ENCODE data around the gene LY6G5C. TPM values are rescaled to one million over a fixed set of nuclear protein-coding genes. Genes with fewer than 3 reads are reported as not detected.

Gene LY6G5C
- total RNA-seq, 2 experiments from 2014 or later = 3.5 to 4.6 TPM

DNA sequence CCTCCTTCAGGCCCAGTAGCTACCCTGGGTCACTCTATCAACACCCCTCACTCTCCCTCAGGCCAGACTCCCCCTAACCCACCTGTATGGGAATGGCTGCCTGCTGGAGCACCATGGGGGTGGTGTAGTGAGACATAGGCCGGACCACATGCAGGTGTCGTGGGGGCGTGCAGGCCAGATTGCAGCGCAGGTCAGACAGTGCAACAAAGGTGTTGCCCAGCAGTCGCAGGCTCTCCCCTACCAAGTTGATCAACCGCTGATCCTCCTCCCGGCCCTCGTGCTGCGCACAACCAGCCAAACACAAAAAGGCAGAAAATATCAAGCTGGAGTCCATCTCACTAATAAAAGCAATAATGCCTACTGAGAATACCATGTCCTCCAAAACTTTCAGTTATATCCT, 35.5 kb downstream of the LY6G5C start:
- Mint-ChIP-seq H3K4me1 (peaks cover 17% of the 10 kb centered on the region), H3K4me3 (no peak overlapping the region), H3K36me3 (peaks cover 23% of the 10 kb centered on the region), H3K27ac (peak overlapping the region; percentile 47), H3K9me3 (no peaks in the 10 kb centered on the region), H3K27me3 (no peaks in the 10 kb centered on the region)
- no peak for DNase-seq
- no peak for ATAC-seq (ENCODE audit: low read depth)
- POLR2A ChIA-PET = no interaction called here

DNA sequence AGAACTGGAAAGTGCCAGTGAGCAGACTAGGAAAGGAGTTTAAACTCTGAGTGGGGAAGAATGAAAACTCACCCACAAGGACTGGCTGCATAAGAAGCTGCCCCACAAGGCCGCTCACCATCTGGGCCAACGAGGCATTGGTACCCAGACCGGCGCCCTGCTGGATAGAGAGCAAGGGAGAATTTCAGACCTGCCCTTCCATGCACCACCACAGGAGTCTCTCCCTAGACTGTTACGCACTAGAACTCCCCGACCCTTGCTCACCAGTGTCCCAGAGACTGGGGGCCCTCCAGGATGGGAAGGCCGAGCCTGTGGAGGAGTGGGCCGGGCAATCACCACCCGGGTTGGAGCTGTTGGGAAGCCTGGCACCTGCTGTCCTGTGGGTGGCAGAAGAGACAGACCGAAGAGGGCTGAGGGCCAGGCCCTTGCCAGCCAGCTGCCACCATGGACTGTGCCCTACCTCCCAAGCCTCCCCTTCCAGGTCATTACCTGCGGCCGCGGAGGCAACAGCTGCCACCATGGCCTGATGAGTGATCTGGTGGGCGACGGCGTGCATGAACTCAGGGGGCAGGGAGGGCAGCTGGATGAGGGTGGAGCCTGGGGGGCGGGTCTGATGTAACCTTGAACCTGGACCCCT, 36.9 kb downstream of the LY6G5C start:
- Mint-ChIP-seq H3K27ac (no peak overlapping the region), H3K36me3 (peaks cover 18% of the 10 kb centered on the region), H3K4me3 (no peak overlapping the region), H3K9me3 (no peaks in the 10 kb centered on the region), H3K27me3 (no peaks in the 10 kb centered on the region), H3K4me1 (peaks cover 16% of the 10 kb centered on the region)
- POLR2A ChIA-PET = interaction anchor here (0.7 to 0.8 kb wide), 2 partner anchors 21 to 177 kb away, joined by 3 read pairs; no protein-coding TSS in a partner anchor
- no peak for ATAC-seq (ENCODE audit: low read depth)
- no peak for DNase-seq

DNA sequence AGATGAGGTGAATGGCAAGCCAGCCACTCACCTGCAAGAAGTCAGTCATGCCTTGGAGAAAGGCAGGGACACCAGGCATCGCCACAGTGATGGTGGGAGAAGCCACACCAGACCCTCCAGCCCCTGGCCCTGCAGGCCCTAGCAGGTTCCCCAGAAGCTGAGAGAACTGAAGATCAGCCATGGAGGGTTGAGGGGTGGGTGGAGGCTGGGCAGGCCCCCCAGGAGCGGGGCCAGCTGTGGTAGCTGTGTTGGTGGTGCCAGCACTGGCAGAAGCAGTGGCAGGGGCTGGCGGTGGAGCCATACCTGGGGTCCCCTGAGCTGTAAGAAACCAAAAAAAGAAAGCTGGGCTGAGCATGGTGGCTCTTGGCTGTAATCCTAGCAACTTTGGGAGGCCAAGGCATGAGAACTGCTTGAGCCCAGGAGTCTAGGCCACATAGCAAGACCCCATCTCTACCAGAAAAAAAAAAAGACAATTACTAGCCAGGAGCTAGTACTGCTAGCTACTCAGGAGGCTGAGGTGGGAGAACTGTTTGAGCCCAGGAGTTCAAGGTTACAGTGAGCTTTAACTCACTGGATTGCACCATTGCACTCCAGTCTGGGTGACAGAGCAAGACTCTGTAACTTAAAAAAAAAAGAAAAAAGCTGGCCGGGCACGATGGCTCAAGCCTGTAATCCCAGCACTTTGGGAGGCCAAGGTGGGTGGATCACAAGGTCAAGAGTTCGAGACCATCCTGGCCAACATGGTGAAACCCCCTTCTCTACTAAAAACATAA, 37.9 kb downstream of the LY6G5C start:
- no peaks in the 10 kb centered on the region for H3K27me3 Mint-ChIP-seq
- ATAC-seq (ENCODE audit: low read depth) (no peak), DNase-seq (no peak)
- H3K9me3 Mint-ChIP-seq = no peaks in the 10 kb centered on the region
- no peak overlapping the region for H3K4me3 Mint-ChIP-seq
- POLR2A ChIA-PET = interaction anchor here (1.3 kb wide), 1 partner anchor 9 kb away, joined by 7 read pairs; no protein-coding TSS in a partner anchor
- peaks cover 17% of the 10 kb centered on the region for H3K36me3 Mint-ChIP-seq
- peak overlapping the region; percentile 21 for H3K27ac Mint-ChIP-seq
- peaks cover 13% of the 10 kb centered on the region for H3K4me1 Mint-ChIP-seq

DNA sequence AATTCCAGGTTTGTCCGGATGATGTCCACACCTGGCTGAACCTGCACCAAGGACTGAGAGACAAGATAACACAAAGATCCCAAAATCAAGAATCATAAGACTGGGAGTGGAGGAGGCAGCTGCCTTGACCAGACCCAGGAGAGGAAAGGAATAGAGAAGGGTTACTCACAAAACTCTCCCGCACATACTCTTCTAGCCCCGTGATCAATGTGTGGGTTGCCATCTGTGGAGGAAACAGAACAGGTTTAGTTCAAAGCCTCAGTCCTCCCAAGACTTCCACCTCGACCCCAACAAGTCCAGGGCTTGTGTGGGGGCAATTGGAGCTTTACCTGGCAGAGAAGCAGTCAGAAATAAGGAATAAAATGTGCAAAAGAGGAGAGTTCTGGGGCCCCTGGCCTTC, 39.5 kb downstream of the LY6G5C start:
- Mint-ChIP-seq H3K4me1 (peaks cover 13% of the 10 kb centered on the region), H3K4me3 (no peak overlapping the region), H3K27ac (peak overlapping the region; percentile 8), H3K27me3 (no peaks in the 10 kb centered on the region), H3K9me3 (no peaks in the 10 kb centered on the region), H3K36me3 (peaks cover 18% of the 10 kb centered on the region)
- DNase-seq (no peak), ATAC-seq (ENCODE audit: low read depth) (no peak)
- POLR2A ChIA-PET = no interaction called here

DNA sequence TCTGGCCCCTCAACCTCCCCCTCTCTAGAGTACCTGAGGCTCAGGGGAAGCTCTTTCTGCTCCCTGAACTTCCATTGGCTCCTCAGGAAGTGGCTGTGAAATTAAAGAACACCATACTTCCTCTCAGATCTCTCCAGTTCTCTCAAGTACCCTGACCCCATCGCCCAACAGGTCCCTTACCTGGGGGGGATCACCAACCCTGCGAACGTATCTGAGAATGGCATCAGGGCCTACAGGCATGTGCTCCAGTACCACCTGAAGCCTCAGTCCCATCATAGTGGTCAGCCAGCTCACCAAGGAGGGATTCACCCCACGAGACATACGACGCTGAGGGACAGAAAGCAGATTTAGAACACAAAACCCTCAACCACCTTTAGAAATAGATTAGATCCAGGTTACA, 40.3 kb downstream of the LY6G5C start:
- Mint-ChIP-seq H3K9me3 (no peaks in the 10 kb centered on the region), H3K27ac (no peak overlapping the region), H3K36me3 (peaks cover 17% of the 10 kb centered on the region), H3K27me3 (no peaks in the 10 kb centered on the region), H3K4me1 (peaks cover 12% of the 10 kb centered on the region), H3K4me3 (no peak overlapping the region)
- no peak for DNase-seq
- no peak for ATAC-seq (ENCODE audit: low read depth)
- POLR2A ChIA-PET = interaction anchor here (1.3 to 2.4 kb wide), 2 partner anchors 12 to 13 kb away, joined by 5 to 10 read pairs; partner anchors contain the start of gene BAG6

DNA sequence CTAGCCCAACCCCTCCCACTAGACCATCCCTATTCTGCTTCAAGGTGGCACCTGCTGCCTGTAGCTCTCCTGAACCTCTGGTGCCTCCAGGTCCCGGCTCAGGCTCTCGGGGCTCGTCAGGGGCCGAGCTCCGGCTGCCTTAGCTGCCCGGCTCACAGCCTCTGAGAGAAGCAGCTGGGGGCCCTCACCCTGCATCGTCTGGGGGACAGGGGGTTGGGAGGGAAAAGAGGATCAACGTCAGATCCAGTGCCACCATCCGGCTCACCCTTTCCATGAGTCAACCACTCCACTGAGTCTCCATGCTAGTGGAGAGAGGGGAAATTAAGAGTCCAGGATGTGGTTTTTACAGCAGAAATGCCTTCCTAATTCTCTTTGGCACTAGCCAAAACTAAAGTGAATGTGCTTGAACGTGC, 41.4 kb downstream of the LY6G5C start:
- Mint-ChIP-seq H3K36me3 (peaks cover 17% of the 10 kb centered on the region), H3K4me3 (no peak overlapping the region), H3K9me3 (no peaks in the 10 kb centered on the region), H3K27me3 (no peaks in the 10 kb centered on the region), H3K4me1 (peaks cover 8% of the 10 kb centered on the region), H3K27ac (no peak overlapping the region)
- POLR2A ChIA-PET = interaction anchor here (0.7 to 2.4 kb wide), 5 partner anchors 11 to 21 kb away, joined by 3 to 10 read pairs (median 3); partner anchors contain the start of genes BAG6 and C6orf47
- DNase-seq = no peak
- ATAC-seq (ENCODE audit: low read depth) = no peak

DNA sequence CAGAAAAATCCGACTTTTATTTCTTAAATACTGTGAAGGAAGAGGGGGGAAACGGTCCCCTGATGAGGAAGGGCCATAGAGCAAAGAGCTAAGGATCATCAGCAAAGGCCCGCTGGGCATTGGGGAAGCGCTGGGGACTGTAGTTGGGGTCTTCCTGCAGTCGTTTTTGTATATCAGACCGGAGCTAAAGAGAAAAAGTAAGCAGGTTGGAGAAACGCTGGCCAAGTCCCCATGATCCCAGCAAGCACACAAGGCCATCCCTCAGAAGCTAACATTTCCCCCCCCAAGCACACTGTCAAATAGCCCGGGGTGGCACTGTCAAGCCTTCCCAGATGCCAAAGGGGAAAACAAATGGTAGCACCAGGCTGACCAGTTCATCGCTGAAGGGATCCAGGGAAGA, 41.8 kb downstream of the LY6G5C start:
- ATAC-seq (ENCODE audit: low read depth) = no peak
- peaks cover 8% of the 10 kb centered on the region for H3K4me1 Mint-ChIP-seq
- H3K27ac Mint-ChIP-seq = no peak overlapping the region
- H3K27me3 Mint-ChIP-seq = no peaks in the 10 kb centered on the region
- H3K36me3 Mint-ChIP-seq = peaks cover 18% of the 10 kb centered on the region
- H3K9me3 Mint-ChIP-seq = no peaks in the 10 kb centered on the region
- POLR2A ChIA-PET = interaction anchor here (0.5 to 2.4 kb wide), 5 partner anchors 11 to 42 kb away, joined by 3 to 10 read pairs (median 3); partner anchors contain the start of gene BAG6
- DNase-seq = no peak
- no peak overlapping the region for H3K4me3 Mint-ChIP-seq

DNA sequence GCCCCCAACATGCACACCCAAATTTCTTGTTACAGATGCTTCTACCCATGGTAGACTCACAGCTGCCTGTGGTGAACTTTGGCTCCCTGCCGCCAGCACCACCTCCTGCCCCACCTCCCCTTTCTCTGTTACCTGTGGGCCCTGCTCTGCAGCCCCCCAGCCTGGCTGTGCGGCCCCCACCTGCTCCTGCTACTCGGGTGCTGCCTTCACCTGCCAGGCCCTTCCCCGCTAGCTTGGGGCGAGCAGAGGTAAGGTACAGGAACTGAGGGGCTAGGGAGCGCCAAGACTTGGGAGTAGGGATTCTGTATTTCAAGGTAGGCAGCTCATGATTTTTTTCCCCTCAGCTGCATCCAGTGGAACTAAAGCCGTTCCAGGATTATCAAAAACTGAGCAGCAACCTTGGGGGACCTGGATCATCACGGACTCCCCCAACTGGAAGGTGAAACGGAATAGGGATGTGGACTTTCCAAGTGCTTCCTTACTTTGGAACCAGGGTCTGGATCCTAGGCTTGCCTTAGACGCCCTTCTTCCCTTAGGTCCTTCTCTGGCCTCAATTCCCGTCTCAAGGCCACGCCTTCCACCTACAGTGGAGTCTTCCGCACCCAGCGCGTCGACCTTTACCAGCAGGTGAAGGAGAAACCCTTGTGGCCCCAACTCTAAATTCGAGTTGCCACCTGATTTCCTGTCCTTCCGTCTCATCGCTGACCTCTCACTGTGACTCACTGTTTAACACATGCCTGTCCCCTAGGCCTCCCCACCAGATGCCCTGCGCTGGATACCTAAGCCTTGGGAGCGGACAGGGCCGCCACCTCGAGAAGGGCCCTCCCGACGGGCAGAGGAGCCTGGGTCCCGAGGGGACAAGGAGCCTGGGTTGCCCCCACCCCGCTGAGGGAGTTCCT, 43.9 kb downstream of the LY6G5C start:
- Mint-ChIP-seq H3K4me1 (peaks cover 9% of the 10 kb centered on the region), H3K9me3 (no peaks in the 10 kb centered on the region), H3K36me3 (peaks cover 20% of the 10 kb centered on the region), H3K4me3 (no peak overlapping the region), H3K27me3 (no peaks in the 10 kb centered on the region), H3K27ac (peak overlapping the region; percentile 51)
- ATAC-seq (ENCODE audit: low read depth) = no peak
- DNase-seq = no peak
- POLR2A ChIA-PET = interaction anchor here (0.6 to 1.6 kb wide), 3 partner anchors 10 to 18 kb away, joined by 3 to 6 read pairs (median 4); partner anchors contain the start of gene PRRC2A

DNA sequence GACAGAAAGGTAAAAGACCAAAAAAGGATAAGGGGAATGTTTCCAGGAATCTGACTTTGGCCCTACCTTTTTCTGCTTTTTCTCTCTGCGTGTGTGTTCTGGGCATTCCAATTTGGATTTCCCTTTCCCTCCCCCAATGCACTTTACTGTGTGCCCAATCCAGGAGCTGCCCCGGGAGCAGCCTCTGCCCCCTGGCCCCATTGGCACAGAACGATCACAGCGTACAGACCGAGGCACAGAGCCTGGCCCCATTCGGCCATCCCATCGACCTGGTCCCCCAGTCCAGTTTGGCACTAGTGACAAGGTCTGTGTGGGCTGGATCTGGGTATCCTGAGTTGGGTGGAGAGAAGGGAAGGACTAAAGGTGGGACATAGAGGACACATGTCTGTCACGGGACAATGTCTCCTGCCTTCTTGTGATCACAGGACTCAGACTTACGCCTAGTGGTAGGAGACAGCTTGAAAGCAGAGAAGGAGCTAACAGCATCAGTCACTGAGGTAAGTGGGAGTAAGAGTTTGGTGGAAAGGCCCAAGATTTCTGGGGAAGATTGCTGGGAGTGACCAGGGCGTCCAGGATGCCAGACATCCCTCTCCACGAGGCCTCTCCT, 45.8 kb downstream of the LY6G5C start:
- peaks cover 6% of the 10 kb centered on the region for H3K4me1 Mint-ChIP-seq
- H3K27me3 Mint-ChIP-seq = no peaks in the 10 kb centered on the region
- no peak overlapping the region for H3K4me3 Mint-ChIP-seq
- POLR2A ChIA-PET = interaction anchor here (1.0 kb wide), 1 partner anchor 8 kb away, joined by 3 read pairs; no protein-coding TSS in a partner anchor
- DNase-seq (no peak), ATAC-seq (ENCODE audit: low read depth) (no peak)
- H3K36me3 Mint-ChIP-seq = peaks cover 30% of the 10 kb centered on the region
- H3K9me3 Mint-ChIP-seq = no peaks in the 10 kb centered on the region
- H3K27ac Mint-ChIP-seq = no peak overlapping the region

DNA sequence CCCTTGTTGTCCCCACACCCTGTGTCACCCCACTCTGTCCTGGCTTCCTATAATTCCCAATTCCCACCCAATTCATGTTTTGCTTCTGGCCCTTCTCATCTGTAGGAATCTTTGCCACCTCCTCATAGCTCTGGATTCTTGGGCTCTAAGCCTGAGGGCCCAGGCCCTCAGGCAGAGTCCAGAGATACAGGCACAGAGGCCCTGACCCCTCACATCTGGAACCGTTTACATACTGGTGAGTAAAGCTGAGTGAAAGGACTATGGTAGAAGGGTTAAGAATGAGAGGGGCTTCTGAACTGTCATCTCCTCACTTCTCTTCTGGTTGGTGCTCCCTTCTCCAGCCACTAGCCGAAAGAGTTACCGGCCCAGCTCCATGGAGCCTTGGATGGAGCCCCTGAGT, 46.7 kb downstream of the LY6G5C start:
- Mint-ChIP-seq H3K4me1 (peaks cover 1% of the 10 kb centered on the region), H3K27me3 (no peaks in the 10 kb centered on the region), H3K4me3 (no peak overlapping the region), H3K36me3 (peaks cover 35% of the 10 kb centered on the region), H3K27ac (no peak overlapping the region), H3K9me3 (no peaks in the 10 kb centered on the region)
- DNase-seq = no peak
- ATAC-seq (ENCODE audit: low read depth) = no peak
- POLR2A ChIA-PET = interaction anchor here (1.0 kb wide), 1 partner anchor 13 kb away, joined by 7 read pairs; the partner anchor contains the start of gene PRRC2A

DNA sequence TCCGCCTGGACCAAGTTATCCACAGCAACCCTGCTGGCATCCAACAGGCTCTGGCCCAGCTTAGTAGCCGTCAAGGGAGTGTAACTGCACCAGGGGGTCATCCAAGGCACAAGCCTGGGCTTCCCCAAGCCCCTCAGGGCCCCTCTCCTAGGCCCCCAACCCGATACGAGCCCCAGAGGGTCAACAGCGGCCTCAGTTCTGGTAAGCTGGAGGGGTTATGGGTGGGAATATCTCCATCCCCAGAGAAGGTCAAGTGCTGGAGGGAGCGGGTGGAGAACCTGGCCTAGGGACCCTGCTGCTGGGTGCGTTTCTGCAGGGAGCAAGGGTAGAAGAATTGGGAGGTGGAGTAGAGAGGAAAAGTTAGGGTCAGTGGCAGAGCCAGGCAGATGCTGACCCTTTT, 47.4 kb downstream of the LY6G5C start:
- POLR2A ChIA-PET = interaction anchor here (1.0 kb wide), 1 partner anchor 13 kb away, joined by 7 read pairs; the partner anchor contains the start of gene PRRC2A
- H3K27ac Mint-ChIP-seq = no peak overlapping the region
- DNase-seq (no peak), ATAC-seq (ENCODE audit: low read depth) (no peak)
- H3K36me3 Mint-ChIP-seq = peaks cover 35% of the 10 kb centered on the region
- H3K4me3 Mint-ChIP-seq = no peak overlapping the region
- H3K9me3 Mint-ChIP-seq = no peaks in the 10 kb centered on the region
- H3K4me1 Mint-ChIP-seq = peaks cover 1% of the 10 kb centered on the region
- H3K27me3 Mint-ChIP-seq = no peaks in the 10 kb centered on the region

DNA sequence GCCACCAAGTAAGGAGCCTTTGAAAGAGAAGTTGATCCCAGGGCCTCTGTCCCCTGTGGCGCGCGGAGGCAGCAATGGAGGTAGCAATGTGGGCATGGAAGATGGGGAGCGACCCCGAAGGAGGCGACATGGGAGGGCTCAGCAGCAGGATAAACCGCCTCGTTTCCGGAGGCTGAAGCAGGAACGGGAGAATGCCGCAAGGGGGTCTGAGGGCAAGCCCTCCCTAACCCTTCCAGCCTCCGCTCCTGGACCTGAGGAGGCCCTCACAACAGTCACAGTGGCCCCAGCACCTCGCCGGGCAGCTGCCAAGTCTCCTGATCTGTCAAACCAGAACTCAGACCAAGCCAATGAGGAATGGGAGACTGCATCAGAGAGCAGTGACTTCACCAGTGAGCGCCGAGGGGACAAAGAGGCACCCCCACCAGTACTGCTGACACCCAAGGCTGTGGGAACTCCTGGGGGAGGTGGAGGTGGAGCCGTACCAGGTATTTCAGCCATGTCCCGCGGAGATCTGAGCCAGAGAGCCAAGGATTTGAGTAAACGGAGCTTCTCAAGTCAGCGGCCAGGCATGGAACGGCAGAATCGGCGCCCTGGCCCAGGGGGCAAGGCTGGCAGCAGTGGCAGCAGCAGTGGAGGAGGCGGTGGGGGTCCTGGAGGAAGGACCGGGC, 48.5 kb downstream of the LY6G5C start:
- Mint-ChIP-seq H3K4me1 (peaks cover 2% of the 10 kb centered on the region), H3K9me3 (no peaks in the 10 kb centered on the region), H3K4me3 (no peak overlapping the region), H3K27ac (peak overlapping the region; percentile 42), H3K27me3 (no peaks in the 10 kb centered on the region), H3K36me3 (peaks cover 42% of the 10 kb centered on the region)
- DNase-seq (no peak), ATAC-seq (ENCODE audit: low read depth) (no peak)
- POLR2A ChIA-PET = no interaction called here

All from activated naive CD8-positive, alpha-beta T cell treated with anti-CD3 and anti-CD28 coated beads, Interleukin-2, amount 10 ng/mL, durations not matched to agents 7 days and 5 days (primary cell).